ENCODE results near the gene THPO. TPM values are rescaled to one million over a fixed set of nuclear protein-coding genes. Genes with fewer than 3 reads are reported as not detected.

Gene THPO
- total RNA-seq, 1 experiment from 2014 or later = not detected

DNA sequence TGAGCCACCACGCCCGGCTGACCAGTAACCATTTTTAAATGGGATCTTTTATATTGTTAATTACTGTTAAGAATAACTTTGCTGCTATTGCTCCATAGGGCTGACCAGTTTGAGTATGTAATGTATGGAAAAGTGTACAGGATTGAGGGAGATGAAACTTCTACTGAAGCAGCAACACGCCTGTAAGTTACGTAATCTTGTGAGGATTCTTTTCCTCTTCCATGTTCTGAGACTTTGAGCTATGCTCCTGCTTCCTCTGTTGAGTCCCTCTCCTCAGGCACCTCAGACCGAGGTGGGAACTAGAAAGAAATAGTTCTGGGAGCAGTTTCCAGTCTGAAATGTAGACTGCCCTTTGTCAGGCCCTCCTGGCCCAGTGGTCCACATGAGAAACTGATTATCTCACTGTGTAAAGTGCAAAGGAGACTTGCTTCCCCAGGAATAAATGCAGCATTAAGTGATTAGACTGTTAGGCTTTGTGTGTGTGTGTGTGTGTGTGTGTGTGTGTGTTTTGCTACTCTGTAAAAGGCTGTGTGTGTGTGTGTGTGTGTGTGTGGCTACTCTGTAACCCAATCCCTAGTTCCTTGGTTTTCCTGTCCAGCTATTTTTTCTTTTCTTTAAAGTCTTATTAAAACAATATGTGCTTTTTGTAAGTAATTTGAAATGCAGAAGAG is 11.3 kb downstream of the THPO start:
- CTCF ChIA-PET = interaction anchor here (0.7 kb wide), 1 partner anchor 150 kb away, joined by 4 read pairs; no protein-coding TSS in a partner anchor
- intact Hi-C loops (cut with micrococcal nuclease; ENCODE audit: unreplicated experiment) = no loop called here
- peaks cover 18% of the 10 kb centered on the region for H3K4me1 Mint-ChIP-seq (ENCODE audit: low read depth, unreplicated experiment)
- peaks cover 84% of the 10 kb centered on the region for H3K36me3 Mint-ChIP-seq (ENCODE audit: insufficient read depth, unreplicated experiment)
- H3K27ac Mint-ChIP-seq (ENCODE audit: unreplicated experiment) = no peak overlapping the region
- no peak overlapping the region for H3K4me3 Mint-ChIP-seq (ENCODE audit: low read depth, unreplicated experiment)
- no peak for DNase-seq
- H3K9me3 Mint-ChIP-seq (ENCODE audit: low read depth, unreplicated experiment) = no peaks in the 10 kb centered on the region
- BruUV-seq (replicated peaks) = TSS peak; percentile 5
- H3K27me3 Mint-ChIP-seq (ENCODE audit: unreplicated experiment) = no peaks in the 10 kb centered on the region
- TF ChIP-seq, protein P1, sequence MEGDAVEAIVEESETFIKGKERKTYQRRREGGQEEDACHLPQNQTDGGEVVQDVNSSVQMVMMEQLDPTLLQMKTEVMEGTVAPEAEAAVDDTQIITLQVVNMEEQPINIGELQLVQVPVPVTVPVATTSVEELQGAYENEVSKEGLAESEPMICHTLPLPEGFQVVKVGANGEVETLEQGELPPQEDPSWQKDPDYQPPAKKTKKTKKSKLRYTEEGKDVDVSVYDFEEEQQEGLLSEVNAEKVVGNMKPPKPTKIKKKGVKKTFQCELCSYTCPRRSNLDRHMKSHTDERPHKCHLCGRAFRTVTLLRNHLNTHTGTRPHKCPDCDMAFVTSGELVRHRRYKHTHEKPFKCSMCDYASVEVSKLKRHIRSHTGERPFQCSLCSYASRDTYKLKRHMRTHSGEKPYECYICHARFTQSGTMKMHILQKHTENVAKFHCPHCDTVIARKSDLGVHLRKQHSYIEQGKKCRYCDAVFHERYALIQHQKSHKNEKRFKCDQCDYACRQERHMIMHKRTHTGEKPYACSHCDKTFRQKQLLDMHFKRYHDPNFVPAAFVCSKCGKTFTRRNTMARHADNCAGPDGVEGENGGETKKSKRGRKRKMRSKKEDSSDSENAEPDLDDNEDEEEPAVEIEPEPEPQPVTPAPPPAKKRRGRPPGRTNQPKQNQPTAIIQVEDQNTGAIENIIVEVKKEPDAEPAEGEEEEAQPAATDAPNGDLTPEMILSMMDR (IDR thresholded peaks at IDR 0.05; ENCODE audit: unreplicated experiment) = no peak

DNA sequence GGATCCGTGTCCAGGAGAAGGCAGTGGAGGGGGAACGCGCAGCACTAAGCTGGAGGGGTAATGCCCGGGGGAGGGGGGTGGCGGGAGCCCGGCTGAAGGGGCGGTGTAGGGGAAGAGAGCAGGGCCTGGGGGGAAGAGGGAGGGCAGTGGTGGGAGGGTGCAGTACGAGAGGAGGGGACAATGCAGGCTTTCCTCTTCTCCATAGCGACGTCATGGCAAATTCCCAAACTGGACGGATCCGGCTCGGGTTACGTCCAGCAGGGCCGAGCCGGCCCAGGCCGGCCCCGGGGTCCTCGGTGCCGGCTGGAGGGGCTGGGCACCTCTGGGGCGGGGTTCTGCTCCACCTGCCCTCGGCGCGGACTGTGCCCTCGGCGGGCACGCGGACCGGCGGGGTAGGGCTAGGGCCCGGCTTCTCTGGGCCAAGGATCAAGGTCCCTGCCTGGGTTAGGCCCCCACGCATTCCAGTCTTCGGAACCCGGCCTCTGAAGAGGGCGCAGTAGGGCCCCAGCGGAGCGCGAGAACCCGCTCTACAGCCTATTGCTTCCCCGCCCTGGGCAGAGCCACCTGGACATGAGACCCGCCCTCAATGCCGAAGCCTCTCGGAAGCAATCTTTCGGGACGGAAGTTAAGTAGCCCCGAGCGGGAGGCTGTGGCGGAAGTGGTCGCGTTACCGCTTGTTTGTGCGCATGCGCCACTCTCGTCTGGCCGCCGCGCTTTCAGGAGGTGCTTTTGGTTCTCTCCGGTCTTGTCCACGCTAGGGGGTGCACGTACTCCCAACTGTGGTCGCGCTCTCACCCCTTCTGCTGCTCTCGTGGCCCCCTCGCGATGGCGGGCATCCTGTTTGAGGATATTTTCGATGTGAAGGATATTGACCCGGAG is 15.1 kb downstream of the THPO start:
- Mint-ChIP-seq H3K4me3 (ENCODE audit: low read depth, unreplicated experiment) (peak overlapping the region; percentile 88), H3K4me1 (ENCODE audit: low read depth, unreplicated experiment) (peaks cover 34% of the 10 kb centered on the region), H3K9me3 (ENCODE audit: low read depth, unreplicated experiment) (no peaks in the 10 kb centered on the region), H3K27ac (ENCODE audit: unreplicated experiment) (peak overlapping the region; percentile 88), H3K36me3 (ENCODE audit: insufficient read depth, unreplicated experiment) (peaks cover 82% of the 10 kb centered on the region), H3K27me3 (ENCODE audit: unreplicated experiment) (no peaks in the 10 kb centered on the region)
- BruUV-seq (replicated peaks) = TSS peak; percentile 54
- TF ChIP-seq, protein P1 (IDR thresholded peaks at IDR 0.05; ENCODE audit: unreplicated experiment) = peak; percentile 80
- CTCF ChIA-PET = interaction anchor here (0.6 to 1.5 kb wide), 10 partner anchors 7 to 182 kb away, joined by 3 to 10 read pairs (median 4); no protein-coding TSS in a partner anchor
- intact Hi-C loops (cut with micrococcal nuclease; ENCODE audit: unreplicated experiment) = no loop called here
- DNase-seq = peak; percentile 99

DNA sequence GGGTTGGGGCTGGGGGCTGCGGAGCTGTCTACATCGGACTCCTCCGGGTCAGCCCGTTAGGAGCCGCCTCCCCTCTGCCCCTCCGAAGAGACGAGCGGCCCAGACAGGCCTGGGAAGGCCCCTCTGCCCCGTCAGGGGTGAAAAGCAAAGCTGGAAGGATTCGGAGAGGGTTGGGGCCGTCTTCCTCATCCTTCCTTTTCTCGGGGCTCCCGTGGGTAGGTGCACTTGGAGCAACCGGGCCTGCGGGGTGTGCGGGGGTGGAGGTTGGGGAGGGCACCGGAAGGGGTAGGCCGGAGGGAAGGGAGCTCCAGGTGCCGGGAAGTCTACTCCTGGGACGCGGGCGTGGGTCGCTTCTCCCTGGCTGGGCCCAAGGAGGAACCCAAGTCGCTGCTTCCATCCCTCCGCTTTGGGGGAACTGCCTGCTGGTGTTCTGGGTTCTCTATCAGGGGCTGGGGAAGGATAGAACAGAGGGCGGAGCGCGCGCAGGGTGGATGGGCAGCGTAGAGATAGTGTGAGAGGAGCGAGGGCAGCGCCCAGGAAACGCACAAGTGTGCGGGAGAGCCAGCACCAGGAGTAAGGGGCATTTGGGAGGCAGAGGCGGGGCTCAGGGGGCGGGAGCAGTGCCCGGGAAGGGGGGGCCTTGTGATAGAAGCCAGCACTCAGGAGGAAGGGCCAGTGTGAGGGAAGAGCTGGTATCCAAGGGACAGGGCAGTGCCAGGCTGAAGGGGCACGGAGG is 15.9 kb downstream of the THPO start:
- Mint-ChIP-seq H3K27ac (ENCODE audit: unreplicated experiment) (peak overlapping the region; percentile 88), H3K9me3 (ENCODE audit: low read depth, unreplicated experiment) (no peaks in the 10 kb centered on the region), H3K4me3 (ENCODE audit: low read depth, unreplicated experiment) (peak overlapping the region; percentile 88), H3K27me3 (ENCODE audit: unreplicated experiment) (no peaks in the 10 kb centered on the region), H3K36me3 (ENCODE audit: insufficient read depth, unreplicated experiment) (peaks cover 74% of the 10 kb centered on the region), H3K4me1 (ENCODE audit: low read depth, unreplicated experiment) (peaks cover 34% of the 10 kb centered on the region)
- peak; percentile 79 for DNase-seq
- no TSS peak for BruUV-seq (replicated peaks)
- TF ChIP-seq, protein P1 (IDR thresholded peaks at IDR 0.05; ENCODE audit: unreplicated experiment) = no peak
- CTCF ChIA-PET = interaction anchor here (0.5 to 1.5 kb wide), 10 partner anchors 8 to 356 kb away, joined by 3 to 10 read pairs (median 4); no protein-coding TSS in a partner anchor
- intact Hi-C loops (cut with micrococcal nuclease; ENCODE audit: unreplicated experiment) = no loop called here

DNA sequence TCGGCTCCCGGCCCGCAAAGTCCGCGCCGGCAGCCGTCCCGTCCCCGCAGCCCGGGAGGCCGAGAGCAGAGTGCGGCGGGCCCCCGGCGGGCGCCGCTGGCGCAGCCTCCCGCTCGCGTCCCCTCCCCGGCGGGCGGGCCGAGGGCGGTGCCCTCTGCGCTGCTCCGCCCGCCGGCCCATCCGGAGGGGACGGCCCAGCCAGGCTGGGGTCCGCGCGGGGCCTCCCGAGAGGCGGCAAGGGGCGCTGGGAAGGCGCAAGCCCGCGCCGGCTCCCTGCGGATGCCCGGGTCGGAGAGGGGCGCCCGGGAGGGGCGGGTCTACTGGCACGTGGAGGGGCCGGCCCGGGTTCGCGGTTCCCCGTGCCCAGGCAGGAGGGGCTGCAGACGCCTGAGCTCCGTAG is 16.5 kb downstream of the THPO start, which contains the start of the genes CLCN2 and POLR2H:
TSS of gene CLCN2 (minus strand) at position 74 of the 400 bp plus-strand sequence. CDS start 126 bp downstream, outside the sequence.
TSS of gene POLR2H (plus strand) at position 179 of the 400 bp plus-strand sequence. CDS start 1,783 bp downstream, outside the sequence.
- TF ChIP-seq, protein P1 (IDR thresholded peaks at IDR 0.05; ENCODE audit: unreplicated experiment) = no peak
- intact Hi-C loops (cut with micrococcal nuclease; ENCODE audit: unreplicated experiment) = no loop called here
- peak; percentile 87 for DNase-seq
- no peaks in the 10 kb centered on the region for H3K27me3 Mint-ChIP-seq (ENCODE audit: unreplicated experiment)
- peak within 1 kb of the TSS; percentile 88 for H3K4me3 Mint-ChIP-seq (ENCODE audit: low read depth, unreplicated experiment)
- H3K36me3 Mint-ChIP-seq (ENCODE audit: insufficient read depth, unreplicated experiment) = peaks cover 68% of the 10 kb centered on the region
- no TSS peak for BruUV-seq (replicated peaks)
- CTCF ChIA-PET = interaction anchor here (0.5 to 1.5 kb wide), 5 partner anchors 10 to 356 kb away, joined by 3 to 10 read pairs (median 4); no protein-coding TSS in a partner anchor
- H3K9me3 Mint-ChIP-seq (ENCODE audit: low read depth, unreplicated experiment) = no peaks in the 10 kb centered on the region
- H3K4me1 Mint-ChIP-seq (ENCODE audit: low read depth, unreplicated experiment) = peaks cover 34% of the 10 kb centered on the region
- peak within 1 kb of the TSS; percentile 88 for H3K27ac Mint-ChIP-seq (ENCODE audit: unreplicated experiment)

All from Calu3 (cell line).